ENCODE results near the gene PGLYRP2. TPM values are rescaled to one million over a fixed set of nuclear protein-coding genes. Genes with fewer than 3 reads are reported as not detected.
A peak's percentile ranks its signal among the peaks of the same experiment; 100 is the strongest.

Gene PGLYRP2
- total and polyA plus RNA-seq, 9 of the 15 experiments (the other 6 are each of a cell fraction or from before 2014, with no cell fraction given): not detected

GRCh38 chr19:15449620-15450527 lies 29.4 kb downstream of the PGLYRP2 start, which contains the start of gene WIZ (continued):
- TF ChIP-seq EP400 (IDR thresholded peaks at IDR 0.05): no peak
- peak in 1 of 2 experiments; percentile 87 for TF ChIP-seq AFF1 (IDR thresholded peaks at IDR 0.05; ENCODE audit: low read depth in 1 of 2, partially characterized antibody in 2 of 2)
- no peak for TF ChIP-seq LARP7 (IDR thresholded peaks at IDR 0.05)
- no peak for TF ChIP-seq BHLHE40 (IDR thresholded peaks at IDR 0.05; ENCODE audit: low read length)
- no peak for TF ChIP-seq ZNF444 (CRISPR knock-in tag; IDR thresholded peaks at IDR 0.05)
- TF ChIP-seq ZNF282 (CRISPR knock-in tag; IDR thresholded peaks at IDR 0.05): no peak
- TF ChIP-seq ZBTB17 (CRISPR knock-in tag; IDR thresholded peaks at IDR 0.05): peak; percentile 67; the same call in 1 of the 2 replicates
- TF ChIP-seq HDAC3 (IDR thresholded peaks at IDR 0.05; ENCODE audit: borderline replicate concordance, partially characterized antibody): no peak
- TF ChIP-seq KDM4B (IDR thresholded peaks at IDR 0.05; ENCODE audit: borderline replicate concordance in 2 of 2, low read depth in 1 of 2): peak in 1 of 2 experiments; percentile 83; a peak in 2 of 4 replicates
- no peak for TF ChIP-seq ZNF274 (IDR thresholded peaks at IDR 0.05; ENCODE audit: borderline replicate concordance, low read depth, low read length)
- no peak for TF ChIP-seq ZNF695 (CRISPR knock-in tag; IDR thresholded peaks at IDR 0.05)
- no peak for TF ChIP-seq DPF2 (IDR thresholded peaks at IDR 0.05)
- no peak for TF ChIP-seq CEBPZ (IDR thresholded peaks at IDR 0.05; ENCODE audit: borderline replicate concordance, low read depth, low read length)
- no peak for TF ChIP-seq CTCF (IDR thresholded peaks at IDR 0.05 in 2 of 3, conservative IDR thresholded peaks at IDR 0.05 in 1 of 3; ENCODE audit: insufficient read depth in 2 of 3, low read depth in 1 of 3, low read length in 3 of 3)
- no peak for TF ChIP-seq RBM39 (optimal IDR thresholded peaks at IDR 0.05; ENCODE audit: low read depth, low read length)
- no peak for TF ChIP-seq HNRNPL (IDR thresholded peaks at IDR 0.05; ENCODE audit: low read depth, low read length)
- no peak for TF ChIP-seq NR2C2 (CRISPR knock-in tag; IDR thresholded peaks at IDR 0.05)
- TF ChIP-seq NR2C2 (tag; IDR thresholded peaks at IDR 0.05): peak; percentile 90
